Upper lobe of left lung (tissue), 4 donors: Measurements from ENCODE around the gene EXOC6B.

Experiments
- CTCF ChIP-seq, 6 experiments: fragments of 450-650 bp in 4 of 6; fragments of 200-600 bp in 2 of 6; sonication (generic) in 2 of 6; IDR thresholded peaks; one replicate each; pipeline ENCODE4 v1.5.1; 2016 to 2019; ENCODE audit warnings: antibody characterized with exemption in 6 of 6
- POLR2A ChIP-seq, 4 donors: fragments of 450-650 bp; IDR thresholded peaks; one replicate each; pipeline ENCODE4 v1.5.1; 2016 to 2017; ENCODE audit warnings: antibody characterized with exemption in 4 of 4, mild to moderate bottlenecking in 2 of 4

GRCh38 chr2:72744049-72744448 lies 81.8 kb downstream of the EXOC6B start:
- TF ChIP-seq CTCF (IDR thresholded peaks at IDR 0.05) (no peak), POLR2A (IDR thresholded peaks at IDR 0.05) (no peak)
